ENCODE data around the gene RNF151. TPM values are rescaled to one million over a fixed set of nuclear protein-coding genes. Genes with fewer than 3 reads are reported as not detected.
A peak's percentile ranks its signal among the peaks of the same experiment; 100 is the strongest.

Gene RNF151
- total RNA-seq, 1 experiment from 2014 or later: not detected

GRCh38 chr16:1987198-1987597 lies 20.5 kb downstream of the RNF151 start:
- no peaks in the 10 kb centered on the region for H4K20me1 ChIP-seq (ENCODE audit: insufficient read depth, low read depth, low read length)
- H3K36me3 ChIP-seq (ENCODE audit: insufficient read depth, low read length): no peaks in the 10 kb centered on the region
- no peak overlapping the region for H3K9ac ChIP-seq (ENCODE audit: low read length)
- H3K4me1 ChIP-seq (ENCODE audit: low read length): peaks cover 36% of the 10 kb centered on the region
- no peaks in the 10 kb centered on the region for H3K27me3 ChIP-seq (ENCODE audit: low read length)
- no peak for DNase-seq
- H3K27ac ChIP-seq (ENCODE audit: low read length): no peak overlapping the region
- no peaks in the 10 kb centered on the region for H3K9me2 ChIP-seq (replicated peaks; ENCODE audit: insufficient read depth, low read length)
- H3K4me3 ChIP-seq (ENCODE audit: low read length): no peak overlapping the region
- H3K4me2 ChIP-seq (ENCODE audit: low read depth, low read length, poor library complexity, severe bottlenecking): no peak overlapping the region
- H2AFZ ChIP-seq (ENCODE audit: low read length): no peak overlapping the region
- H3K9me3 ChIP-seq (ENCODE audit: low read length): no peaks in the 10 kb centered on the region
- H3K79me2 ChIP-seq (ENCODE audit: low read length): peaks cover 11% of the 10 kb centered on the region

GRCh38 chr16:1989209-1990100 lies 22.8 kb downstream of the RNF151 start, which contains the start of gene SYNGR3:
TSS of gene SYNGR3 (plus strand) at chr16:1989970. CDS start at chr16:1990103, 133 bp downstream.
- Histone ChIP-seq H2AFZ (ENCODE audit: low read length) (peak within 1 kb of the TSS; percentile 67; the same call in 1 of the 2 replicates), H3K27ac (ENCODE audit: low read length) (no peak within 1 kb of the TSS), H3K4me3 (ENCODE audit: low read length) (peak within 1 kb of the TSS; percentile 74), H3K36me3 (ENCODE audit: insufficient read depth, low read length) (no peaks in the 10 kb centered on the region), H3K9me3 (ENCODE audit: low read length) (no peaks in the 10 kb centered on the region), H3K79me2 (ENCODE audit: low read length) (peaks cover 10% of the 10 kb centered on the region), H3K27me3 (ENCODE audit: low read length) (no peaks in the 10 kb centered on the region), H3K9ac (ENCODE audit: low read length) (peak within 1 kb of the TSS; percentile 68), H3K4me1 (ENCODE audit: low read length) (peaks cover 33% of the 10 kb centered on the region), H4K20me1 (ENCODE audit: insufficient read depth, low read depth, low read length) (no peaks in the 10 kb centered on the region), H3K9me2 (replicated peaks; ENCODE audit: insufficient read depth, low read length) (no peaks in the 10 kb centered on the region), H3K4me2 (ENCODE audit: low read depth, low read length, poor library complexity, severe bottlenecking) (peak within 1 kb of the TSS; percentile 89)
- DNase-seq: peak; percentile 71

- Histone ChIP-seq H3K9me3 (ENCODE audit: low read length) (no peaks in the 10 kb centered on the region), H3K4me1 (ENCODE audit: low read length) (peaks cover 30% of the 10 kb centered on the region), H3K9ac (ENCODE audit: low read length) (peak overlapping the region; percentile 68), H4K20me1 (ENCODE audit: insufficient read depth, low read depth, low read length) (no peaks in the 10 kb centered on the region), H3K4me2 (ENCODE audit: low read depth, low read length, poor library complexity, severe bottlenecking) (peak overlapping the region; percentile 89), H3K36me3 (ENCODE audit: insufficient read depth, low read length) (no peaks in the 10 kb centered on the region), H3K79me2 (ENCODE audit: low read length) (peaks cover 4% of the 10 kb centered on the region), H2AFZ (ENCODE audit: low read length) (no peak overlapping the region), H3K4me3 (ENCODE audit: low read length) (peak overlapping the region; percentile 74), H3K27ac (ENCODE audit: low read length) (no peak overlapping the region), H3K9me2 (replicated peaks; ENCODE audit: insufficient read depth, low read length) (no peaks in the 10 kb centered on the region), H3K27me3 (ENCODE audit: low read length) (no peaks in the 10 kb centered on the region)
- DNase-seq: no peak
These were observed 23.4 kb downstream of the RNF151 start for GRCh38 chr16:1990101-1990350.

GRCh38 chr16:1990351-1991134 lies 23.9 kb downstream of the RNF151 start:
- no peak overlapping the region for H3K27ac ChIP-seq (ENCODE audit: low read length)
- H3K36me3 ChIP-seq (ENCODE audit: insufficient read depth, low read length): no peaks in the 10 kb centered on the region
- H3K4me2 ChIP-seq (ENCODE audit: low read depth, low read length, poor library complexity, severe bottlenecking): peak overlapping the region; percentile 89
- peak overlapping the region; percentile 68 for H3K9ac ChIP-seq (ENCODE audit: low read length)
- peaks cover 25% of the 10 kb centered on the region for H3K4me1 ChIP-seq (ENCODE audit: low read length)
- H3K9me2 ChIP-seq (replicated peaks; ENCODE audit: insufficient read depth, low read length): no peaks in the 10 kb centered on the region
- no peaks in the 10 kb centered on the region for H3K79me2 ChIP-seq (ENCODE audit: low read length)
- peak; percentile 79 for DNase-seq
- H3K9me3 ChIP-seq (ENCODE audit: low read length): no peaks in the 10 kb centered on the region
- peak overlapping the region; percentile 74 for H3K4me3 ChIP-seq (ENCODE audit: low read length)
- H2AFZ ChIP-seq (ENCODE audit: low read length): peak overlapping the region; percentile 67; the same call in 1 of the 2 replicates
- H3K27me3 ChIP-seq (ENCODE audit: low read length): no peaks in the 10 kb centered on the region
- no peaks in the 10 kb centered on the region for H4K20me1 ChIP-seq (ENCODE audit: insufficient read depth, low read depth, low read length)

- H3K4me2 ChIP-seq (ENCODE audit: low read depth, low read length, poor library complexity, severe bottlenecking): peak overlapping the region; percentile 89
- H3K9me2 ChIP-seq (replicated peaks; ENCODE audit: insufficient read depth, low read length): no peaks in the 10 kb centered on the region
- H3K27ac ChIP-seq (ENCODE audit: low read length): peak overlapping the region; percentile 43; the same call in 1 of the 2 replicates
- peaks cover 21% of the 10 kb centered on the region for H3K4me1 ChIP-seq (ENCODE audit: low read length)
- H3K9me3 ChIP-seq (ENCODE audit: low read length): no peaks in the 10 kb centered on the region
- peak overlapping the region; percentile 68 for H3K9ac ChIP-seq (ENCODE audit: low read length)
- H3K27me3 ChIP-seq (ENCODE audit: low read length): no peaks in the 10 kb centered on the region
- H4K20me1 ChIP-seq (ENCODE audit: insufficient read depth, low read depth, low read length): no peaks in the 10 kb centered on the region
- DNase-seq: peak; percentile 82
- H2AFZ ChIP-seq (ENCODE audit: low read length): peak overlapping the region; percentile 67; the same call in 1 of the 2 replicates
- H3K79me2 ChIP-seq (ENCODE audit: low read length): no peaks in the 10 kb centered on the region
- no peaks in the 10 kb centered on the region for H3K36me3 ChIP-seq (ENCODE audit: insufficient read depth, low read length)
- peak overlapping the region; percentile 74 for H3K4me3 ChIP-seq (ENCODE audit: low read length)
These were observed 24.5 kb downstream of the RNF151 start for GRCh38 chr16:1991135-1991551.

- no peaks in the 10 kb centered on the region for H3K9me2 ChIP-seq (replicated peaks; ENCODE audit: insufficient read depth, low read length)
- peak overlapping the region; percentile 43; the same call in 1 of the 2 replicates for H3K27ac ChIP-seq (ENCODE audit: low read length)
- H4K20me1 ChIP-seq (ENCODE audit: insufficient read depth, low read depth, low read length): no peaks in the 10 kb centered on the region
- peak overlapping the region; percentile 74; the same call in 1 of the 2 replicates for H3K4me3 ChIP-seq (ENCODE audit: low read length)
- H3K9ac ChIP-seq (ENCODE audit: low read length): peak overlapping the region; percentile 53
- no peaks in the 10 kb centered on the region for H3K79me2 ChIP-seq (ENCODE audit: low read length)
- no peaks in the 10 kb centered on the region for H3K36me3 ChIP-seq (ENCODE audit: insufficient read depth, low read length)
- no peak for DNase-seq
- peaks cover 21% of the 10 kb centered on the region for H3K4me1 ChIP-seq (ENCODE audit: low read length)
- H3K9me3 ChIP-seq (ENCODE audit: low read length): no peaks in the 10 kb centered on the region
- H2AFZ ChIP-seq (ENCODE audit: low read length): peak overlapping the region; percentile 30; the same call in 1 of the 2 replicates
- H3K4me2 ChIP-seq (ENCODE audit: low read depth, low read length, poor library complexity, severe bottlenecking): peak overlapping the region; percentile 89
- no peaks in the 10 kb centered on the region for H3K27me3 ChIP-seq (ENCODE audit: low read length)
These were observed 24.9 kb downstream of the RNF151 start for GRCh38 chr16:1991588-1991947.

GRCh38 chr16:1991948-1992703 lies 25.5 kb downstream of the RNF151 start:
- Histone ChIP-seq H3K4me2 (ENCODE audit: low read depth, low read length, poor library complexity, severe bottlenecking) (peak overlapping the region; percentile 89), H3K4me1 (ENCODE audit: low read length) (peaks cover 21% of the 10 kb centered on the region), H3K9me3 (ENCODE audit: low read length) (no peaks in the 10 kb centered on the region), H3K79me2 (ENCODE audit: low read length) (no peaks in the 10 kb centered on the region), H3K36me3 (ENCODE audit: insufficient read depth, low read length) (no peaks in the 10 kb centered on the region; the same call in 1 of the 2 replicates), H3K9ac (ENCODE audit: low read length) (peak overlapping the region; percentile 53; the same call in 1 of the 2 replicates), H4K20me1 (ENCODE audit: insufficient read depth, low read depth, low read length) (no peaks in the 10 kb centered on the region), H3K27me3 (ENCODE audit: low read length) (no peaks in the 10 kb centered on the region), H2AFZ (ENCODE audit: low read length) (peak overlapping the region; percentile 30; the same call in 1 of the 2 replicates), H3K4me3 (ENCODE audit: low read length) (peak overlapping the region; percentile 74; the same call in 1 of the 2 replicates), H3K27ac (ENCODE audit: low read length) (no peak overlapping the region), H3K9me2 (replicated peaks; ENCODE audit: insufficient read depth, low read length) (no peaks in the 10 kb centered on the region)
- peak; percentile 98 for DNase-seq

Measured in Karpas-422 (cell line).